ENCODE results near the gene RHBG. TPM values are rescaled to one million over a fixed set of nuclear protein-coding genes. Genes with fewer than 3 reads are reported as not detected.

Gene RHBG
- total and polyA plus RNA-seq, 7 experiments from 2014 or later: not detected

GRCh38 chr1:156372876-156373275 lies 3.9 kb downstream of the RHBG start:
- peaks cover 23 to 66% (median 39%) of the 10 kb centered on the region in 5 donors for H3K27me3 Mint-ChIP-seq
- no peak overlapping the region for H3K27ac ChIP-seq (ENCODE audit: low read depth, low read length)
- H3K4me3 Mint-ChIP-seq: no peak overlapping the region
- H3K36me3 ChIP-seq (ENCODE audit: control insufficient read depth in 2 of 3, insufficient read depth in 3 of 3, low read length in 3 of 3): no peaks in the 10 kb centered on the region
- ATAC-seq: no peak
- H3K4me3 ChIP-seq (ENCODE audit: low read length): no peak overlapping the region
- POLR2A ChIA-PET: no interaction called here
- CTCF ChIA-PET: no interaction called here
- H3K4me1 Mint-ChIP-seq: peaks cover 0 to 11% (median 4%) of the 10 kb centered on the region in 7 donors
- intact Hi-C loops (cut with micrococcal nuclease): no loop called here
- no peak overlapping the region for H3K27ac Mint-ChIP-seq
- no peak for DNase-seq
- H3K9me3 Mint-ChIP-seq: no peaks in the 10 kb centered on the region
- no peaks in the 10 kb centered on the region for H3K4me1 ChIP-seq (ENCODE audit: control insufficient read depth in 2 of 2, insufficient read depth in 2 of 2, low read length in 2 of 2)
- peaks cover 0 to 3% (median 0%) of the 10 kb centered on the region in 5 donors for H3K36me3 Mint-ChIP-seq
- H3K27me3 ChIP-seq (ENCODE audit: control insufficient read depth in 2 of 2, insufficient read depth in 2 of 2, low read length in 2 of 2): peaks cover 0 to 7% of the 10 kb centered on the region in 2 donors
- H3K9me3 ChIP-seq (ENCODE audit: control insufficient read depth in 2 of 3, low read length in 3 of 3): no peaks in the 10 kb centered on the region

DNA sequence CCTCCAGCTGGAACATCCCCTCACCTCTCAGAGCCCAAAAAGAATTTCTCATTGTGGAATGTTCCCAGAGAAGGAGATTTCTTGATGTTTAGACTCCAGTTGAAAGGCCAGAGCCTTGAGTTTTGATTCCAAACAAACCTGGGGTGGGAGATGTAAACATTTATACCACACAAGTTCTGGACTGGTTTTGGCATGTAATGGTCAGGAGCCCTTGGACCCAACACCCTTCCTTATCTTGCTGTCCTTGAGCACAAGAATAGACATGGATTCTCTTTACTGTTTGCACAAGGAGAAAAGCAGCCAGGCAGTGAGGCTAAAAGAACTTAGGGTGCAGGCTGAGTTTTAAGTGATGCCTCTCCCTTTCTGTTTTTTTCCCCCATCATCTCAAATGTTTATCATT lies 4.5 kb downstream of the RHBG start:
- no peak for ATAC-seq
- Mint-ChIP-seq H3K9me3 (no peaks in the 10 kb centered on the region), H3K27ac (no peak overlapping the region), H3K36me3 (peaks cover 0 to 3% (median 0%) of the 10 kb centered on the region in 5 donors), H3K4me1 (peaks cover 0 to 11% (median 4%) of the 10 kb centered on the region in 7 donors), H3K27me3 (peaks cover 16 to 59% (median 33%) of the 10 kb centered on the region in 5 donors), H3K4me3 (no peak overlapping the region)
- H3K4me1 ChIP-seq (ENCODE audit: control insufficient read depth in 2 of 2, insufficient read depth in 2 of 2, low read length in 2 of 2): no peaks in the 10 kb centered on the region
- ChIA-PET CTCF (no interaction called here), POLR2A (no interaction called here)
- DNase-seq: no peak
- no peaks in the 10 kb centered on the region for H3K36me3 ChIP-seq (ENCODE audit: control insufficient read depth in 2 of 3, insufficient read depth in 3 of 3, low read length in 3 of 3)
- H3K9me3 ChIP-seq (ENCODE audit: control insufficient read depth in 2 of 3, low read length in 3 of 3): no peaks in the 10 kb centered on the region
- intact Hi-C loops (cut with micrococcal nuclease): no loop called here
- peaks cover 0 to 7% of the 10 kb centered on the region in 2 donors for H3K27me3 ChIP-seq (ENCODE audit: control insufficient read depth in 2 of 2, insufficient read depth in 2 of 2, low read length in 2 of 2)
- no peak overlapping the region for H3K27ac ChIP-seq (ENCODE audit: low read depth, low read length)
- H3K4me3 ChIP-seq (ENCODE audit: low read length): no peak overlapping the region

DNA sequence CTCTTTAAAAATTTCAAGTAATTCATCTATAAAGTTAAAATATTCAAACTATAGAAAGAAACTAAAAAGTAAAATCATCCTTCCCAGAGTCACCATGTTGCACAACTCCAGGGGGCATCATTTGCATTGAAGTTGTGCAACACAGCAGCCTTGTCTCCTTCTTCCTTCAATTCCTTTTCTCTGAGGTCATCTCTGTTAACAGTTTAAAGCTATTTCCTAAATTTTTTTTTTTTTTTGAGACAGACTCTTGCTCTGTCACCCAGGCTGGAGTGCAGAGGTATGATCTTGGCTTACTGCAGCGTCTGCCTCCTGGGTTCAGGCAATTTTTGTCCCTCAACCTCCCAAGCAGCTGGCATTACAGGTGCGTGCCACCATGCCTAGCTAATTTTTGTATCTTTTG lies 7.1 kb downstream of the RHBG start:
- Histone ChIP-seq H3K27me3 (ENCODE audit: control insufficient read depth in 2 of 2, insufficient read depth in 2 of 2, low read length in 2 of 2) (no peaks in the 10 kb centered on the region), H3K36me3 (ENCODE audit: control insufficient read depth in 2 of 3, insufficient read depth in 3 of 3, low read length in 3 of 3) (no peaks in the 10 kb centered on the region), H3K4me3 (ENCODE audit: low read length) (no peak overlapping the region), H3K27ac (ENCODE audit: low read depth, low read length) (no peak overlapping the region), H3K4me1 (ENCODE audit: control insufficient read depth in 2 of 2, insufficient read depth in 2 of 2, low read length in 2 of 2) (no peaks in the 10 kb centered on the region), H3K9me3 (ENCODE audit: control insufficient read depth in 2 of 3, low read length in 3 of 3) (no peaks in the 10 kb centered on the region)
- Mint-ChIP-seq H3K4me1 (peaks cover 0 to 8% (median 0%) of the 10 kb centered on the region in 7 donors), H3K9me3 (no peaks in the 10 kb centered on the region), H3K36me3 (no peaks in the 10 kb centered on the region), H3K27me3 (peaks cover 8 to 36% (median 27%) of the 10 kb centered on the region in 5 donors), H3K4me3 (no peak overlapping the region), H3K27ac (no peak overlapping the region)
- peak; percentile 27 for ATAC-seq
- CTCF ChIA-PET: interaction anchor here (1.2 to 1.4 kb wide), 3 partner anchors 9 to 77 kb away, joined by 4 read pairs; no protein-coding TSS in a partner anchor
- intact Hi-C loops (cut with micrococcal nuclease): no loop called here
- no peak for DNase-seq
- POLR2A ChIA-PET: interaction anchor here (0.8 kb wide), 1 partner anchor 1225 kb away, joined by 3 read pairs; no protein-coding TSS in a partner anchor

DNA sequence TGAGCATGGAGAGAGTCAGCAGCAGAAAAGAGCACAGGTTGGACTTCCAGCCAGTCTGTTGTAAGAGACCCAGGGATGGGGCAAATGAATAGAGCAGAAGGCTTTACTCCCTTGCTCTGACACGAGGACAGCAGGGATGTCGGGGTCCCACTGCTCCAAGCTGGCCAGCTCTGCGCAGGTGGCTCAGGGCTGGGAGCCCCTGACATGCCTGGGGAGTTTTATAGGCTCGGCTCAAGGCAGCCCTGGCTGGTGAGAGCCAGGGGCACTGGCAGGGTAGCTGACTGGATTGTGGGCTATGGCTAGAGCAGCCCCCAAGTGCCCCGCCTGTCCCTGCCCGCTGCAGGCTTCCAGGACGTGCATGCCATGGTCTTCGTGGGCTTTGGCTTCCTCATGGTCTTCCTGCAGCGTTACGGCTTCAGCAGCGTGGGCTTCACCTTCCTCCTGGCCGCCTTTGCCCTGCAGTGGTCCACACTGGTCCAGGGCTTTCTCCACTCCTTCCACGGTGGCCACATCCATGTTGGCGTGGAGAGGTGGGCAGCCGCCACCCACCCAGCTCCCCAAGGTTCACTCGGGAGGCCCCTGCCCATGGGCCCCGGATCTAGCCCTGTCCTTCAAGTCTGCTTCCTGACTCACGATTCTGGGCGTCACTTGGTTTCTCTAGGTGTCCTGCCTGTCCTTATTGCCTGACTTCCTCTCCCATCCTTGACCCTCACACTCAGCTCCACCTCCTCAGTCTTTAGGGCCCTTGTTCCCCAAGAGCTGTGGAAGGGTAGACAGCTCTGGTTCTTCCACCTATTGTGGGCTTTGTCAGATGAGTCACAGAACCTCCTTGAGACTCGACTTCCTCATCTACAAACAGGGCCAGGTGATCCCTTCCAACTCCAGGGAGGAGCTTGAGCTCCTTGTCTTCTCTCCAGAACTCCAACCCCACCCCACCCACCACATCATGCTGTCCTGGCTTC lies 8.2 kb downstream of the RHBG start:
- H3K4me3 Mint-ChIP-seq: no peak overlapping the region
- peak overlapping the region in 2 of 9 donors; percentile 31 to 85 for H3K27ac Mint-ChIP-seq
- H3K4me1 Mint-ChIP-seq: peaks cover 0 to 8% (median 0%) of the 10 kb centered on the region in 7 donors
- H3K36me3 Mint-ChIP-seq: no peaks in the 10 kb centered on the region
- H3K27me3 ChIP-seq (ENCODE audit: control insufficient read depth in 2 of 2, insufficient read depth in 2 of 2, low read length in 2 of 2): no peaks in the 10 kb centered on the region
- no peaks in the 10 kb centered on the region for H3K4me1 ChIP-seq (ENCODE audit: control insufficient read depth in 2 of 2, insufficient read depth in 2 of 2, low read length in 2 of 2)
- no peak overlapping the region for H3K4me3 ChIP-seq (ENCODE audit: low read length)
- ChIA-PET POLR2A (no interaction called here), CTCF (interaction anchor here (1.2 to 1.3 kb wide), 2 partner anchors 68 to 75 kb away, joined by 4 read pairs; no protein-coding TSS in a partner anchor)
- DNase-seq: no peak
- H3K27ac ChIP-seq (ENCODE audit: low read depth, low read length): no peak overlapping the region
- H3K27me3 Mint-ChIP-seq: peaks cover 5 to 26% (median 20%) of the 10 kb centered on the region in 5 donors
- H3K36me3 ChIP-seq (ENCODE audit: control insufficient read depth in 2 of 3, insufficient read depth in 3 of 3, low read length in 3 of 3): no peaks in the 10 kb centered on the region
- no peaks in the 10 kb centered on the region for H3K9me3 ChIP-seq (ENCODE audit: control insufficient read depth in 2 of 3, low read length in 3 of 3)
- no peak for ATAC-seq
- no peaks in the 10 kb centered on the region for H3K9me3 Mint-ChIP-seq
- intact Hi-C loops (cut with micrococcal nuclease): no loop called here

- Mint-ChIP-seq H3K9me3 (no peaks in the 10 kb centered on the region), H3K4me3 (no peak overlapping the region), H3K36me3 (no peaks in the 10 kb centered on the region), H3K27ac (no peak overlapping the region), H3K27me3 (peaks cover 0 to 17% (median 9%) of the 10 kb centered on the region in 5 donors), H3K4me1 (peaks cover 0 to 8% (median 0%) of the 10 kb centered on the region in 7 donors)
- no peak for ATAC-seq
- ChIA-PET POLR2A (no interaction called here), CTCF (interaction anchor here (0.7 kb wide), 1 partner anchor 170 kb away, joined by 3 read pairs; no protein-coding TSS in a partner anchor)
- H3K36me3 ChIP-seq (ENCODE audit: control insufficient read depth in 2 of 3, insufficient read depth in 3 of 3, low read length in 3 of 3): no peaks in the 10 kb centered on the region
- no peaks in the 10 kb centered on the region for H3K4me1 ChIP-seq (ENCODE audit: control insufficient read depth in 2 of 2, insufficient read depth in 2 of 2, low read length in 2 of 2)
- no peaks in the 10 kb centered on the region for H3K9me3 ChIP-seq (ENCODE audit: control insufficient read depth in 2 of 3, low read length in 3 of 3)
- intact Hi-C loops (cut with micrococcal nuclease): no loop called here
- no peak for DNase-seq
- no peak overlapping the region for H3K27ac ChIP-seq (ENCODE audit: low read depth, low read length)
- no peak overlapping the region for H3K4me3 ChIP-seq (ENCODE audit: low read length)
- H3K27me3 ChIP-seq (ENCODE audit: control insufficient read depth in 2 of 2, insufficient read depth in 2 of 2, low read length in 2 of 2): no peaks in the 10 kb centered on the region
Measured at GRCh38 chr1:156378557-156378956, 9.5 kb downstream of the RHBG start.

GRCh38 chr1:156379420-156380165 lies 10.6 kb downstream of the RHBG start:
- H3K4me3 ChIP-seq (ENCODE audit: low read length): no peak overlapping the region
- peaks cover 0 to 10% (median 5%) of the 10 kb centered on the region in 5 donors for H3K27me3 Mint-ChIP-seq
- H3K4me1 ChIP-seq (ENCODE audit: control insufficient read depth in 2 of 2, insufficient read depth in 2 of 2, low read length in 2 of 2): no peaks in the 10 kb centered on the region
- DNase-seq (no peak), ATAC-seq (no peak)
- ChIA-PET CTCF (no interaction called here), POLR2A (interaction anchor here (0.5 kb wide), 1 partner anchor 43 kb away, joined by 3 read pairs; no protein-coding TSS in a partner anchor)
- no peak overlapping the region for H3K27ac Mint-ChIP-seq
- no peaks in the 10 kb centered on the region for H3K9me3 Mint-ChIP-seq
- H3K9me3 ChIP-seq (ENCODE audit: control insufficient read depth in 2 of 3, low read length in 3 of 3): no peaks in the 10 kb centered on the region
- no peak overlapping the region for H3K27ac ChIP-seq (ENCODE audit: low read depth, low read length)
- no peak overlapping the region for H3K4me3 Mint-ChIP-seq
- intact Hi-C loops (cut with micrococcal nuclease): loop anchor here in 1 of 2 donors (5.0 kb wide), 1 partner anchor 123 kb away; the partner anchor contains the start of gene MEF2D
- H3K4me1 Mint-ChIP-seq: peaks cover 0 to 8% (median 0%) of the 10 kb centered on the region in 7 donors
- no peaks in the 10 kb centered on the region for H3K36me3 Mint-ChIP-seq
- no peaks in the 10 kb centered on the region for H3K36me3 ChIP-seq (ENCODE audit: control insufficient read depth in 2 of 3, insufficient read depth in 3 of 3, low read length in 3 of 3)
- H3K27me3 ChIP-seq (ENCODE audit: control insufficient read depth in 2 of 2, insufficient read depth in 2 of 2, low read length in 2 of 2): no peaks in the 10 kb centered on the region

All from naive thymus-derived CD4-positive, alpha-beta T cell (primary cell).